GM18526 (cell line): ENCODE data around the gene GRB10.

ENCODE experiments used
- POLR2A ChIP-seq: IDR thresholded peaks from 3 replicates; pipeline ENCODE4 v1.6.1; 2011; ENCODE audit not compliant: insufficient read length; ENCODE audit errors: extremely low read depth

The GRB10 gene

DNA sequence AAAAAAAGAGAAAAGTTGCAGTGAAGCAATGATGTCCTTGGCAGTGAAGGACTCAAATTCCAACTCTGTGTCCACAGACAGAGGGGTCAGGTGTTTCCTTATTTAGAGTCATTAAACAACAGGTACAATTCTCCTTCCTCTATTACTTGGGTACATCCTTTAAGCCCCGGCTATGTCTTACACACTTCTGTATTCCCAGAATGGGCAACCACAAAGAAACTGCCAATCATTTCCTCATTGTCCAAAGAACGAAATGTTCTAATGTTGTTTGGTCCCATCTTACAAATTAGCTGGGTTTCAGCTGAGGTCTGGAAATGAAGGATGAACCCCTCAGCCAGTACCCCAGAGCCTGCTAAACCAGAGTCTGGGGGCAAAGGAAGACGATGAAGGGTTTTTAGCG, 59.5 kb downstream of the GRB10 start:
- no peak for TF ChIP-seq POLR2A

- no peak for TF ChIP-seq POLR2A
Observed at GRCh38 chr7:50721661-50722259, 60.9 kb downstream of the GRB10 start.

GRCh38 chr7:50721160-50721559, 61.5 kb downstream of the GRB10 start:
- TF ChIP-seq POLR2A = no peak

DNA sequence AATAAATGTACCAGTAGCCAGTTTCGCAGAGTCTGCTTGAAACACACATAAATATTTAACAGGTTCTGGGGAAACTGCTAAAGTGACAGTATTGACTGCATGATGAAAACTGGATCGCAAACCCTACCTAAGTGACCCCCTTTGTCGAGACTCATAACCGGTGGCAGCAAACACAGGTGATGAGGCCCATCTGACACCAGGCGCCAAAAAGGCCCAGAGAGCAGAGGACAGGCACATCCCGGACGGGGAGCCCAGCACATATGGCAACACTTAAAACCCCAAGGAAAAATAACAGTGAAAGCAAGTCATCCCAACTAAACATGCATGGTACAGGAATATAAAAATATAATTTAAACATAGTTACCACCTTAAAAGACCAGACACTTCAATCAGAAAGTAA, 62.4 kb downstream of the GRB10 start:
- no peak for TF ChIP-seq POLR2A

- TF ChIP-seq POLR2A = no peak
Observed at GRCh38 chr7:50718876-50719275, 63.8 kb downstream of the GRB10 start.

DNA sequence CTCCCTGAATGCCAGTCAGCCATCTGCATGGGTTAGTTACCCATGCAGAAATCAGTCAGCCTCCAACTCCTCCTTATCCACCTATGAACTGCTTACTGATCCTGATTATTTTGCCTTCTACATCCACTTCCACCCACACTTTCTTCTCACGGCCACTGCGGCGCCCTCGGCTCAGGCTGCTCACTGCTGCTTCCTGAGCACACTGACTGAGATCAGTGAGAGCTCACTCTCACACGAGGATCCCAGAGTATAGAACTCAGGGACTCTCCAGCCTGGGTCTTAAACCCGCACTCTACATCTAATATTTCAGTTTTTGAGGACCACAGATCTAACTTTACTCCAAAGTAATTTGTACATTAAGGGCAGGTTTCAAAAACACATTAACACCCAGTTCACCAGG, 64.4 kb downstream of the GRB10 start:
- no peak for TF ChIP-seq POLR2A

- no peak for TF ChIP-seq POLR2A
Observed at GRCh38 chr7:50717181-50717580, 65.5 kb downstream of the GRB10 start.

- TF ChIP-seq POLR2A = no peak
Observed at GRCh38 chr7:50714857-50715256, 67.8 kb downstream of the GRB10 start.

- TF ChIP-seq POLR2A = no peak
Observed at GRCh38 chr7:50713123-50713965, 69.4 kb downstream of the GRB10 start.

- no peak for TF ChIP-seq POLR2A
Observed at GRCh38 chr7:50712252-50713122, 70.2 kb downstream of the GRB10 start.

- no peak for TF ChIP-seq POLR2A
Observed at GRCh38 chr7:50711271-50712175, 71.2 kb downstream of the GRB10 start.

- TF ChIP-seq POLR2A = no peak
Observed at GRCh38 chr7:50710441-50711154, 72.1 kb downstream of the GRB10 start.

- TF ChIP-seq POLR2A = no peak
Observed at GRCh38 chr7:50709151-50709550, 73.5 kb downstream of the GRB10 start.

DNA sequence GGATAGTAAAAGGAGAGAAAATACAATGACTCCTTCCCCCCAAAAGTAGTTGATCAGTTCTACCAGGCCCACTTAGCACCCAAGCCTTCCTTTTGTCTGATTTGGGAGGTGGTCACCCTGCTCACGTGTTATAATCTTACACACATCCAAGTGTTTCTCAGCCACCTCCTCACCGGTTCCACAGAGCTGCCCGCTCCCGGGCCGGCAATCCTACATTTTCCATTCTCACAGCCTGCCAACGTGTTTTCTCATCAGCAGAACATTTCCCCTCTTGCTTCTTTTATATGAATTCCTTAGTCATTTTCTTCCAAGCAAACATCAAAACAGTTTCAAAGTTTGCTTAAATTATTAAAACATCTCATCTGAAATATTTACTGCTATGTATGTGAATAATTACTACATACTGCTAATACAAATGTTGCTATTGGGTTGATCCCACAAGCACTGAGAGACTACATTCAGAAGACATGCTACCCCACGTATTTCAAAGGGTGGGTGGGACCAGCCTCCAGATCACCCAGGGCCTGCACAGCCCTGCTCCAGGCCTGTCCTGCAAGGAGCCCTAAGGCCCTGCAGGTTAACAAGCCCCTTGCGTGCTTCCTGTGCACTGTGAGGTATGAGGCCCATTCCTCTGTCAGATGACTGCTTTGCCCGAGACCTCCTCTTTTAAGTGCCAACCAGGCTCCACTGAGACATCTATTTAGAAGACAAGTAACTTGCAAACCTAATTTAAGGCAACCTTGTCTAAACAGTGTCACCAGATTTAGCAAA, 75.3 kb downstream of the GRB10 start:
- TF ChIP-seq POLR2A = no peak

GRCh38 chr7:50706469-50706937, 76.2 kb downstream of the GRB10 start:
- no peak for TF ChIP-seq POLR2A
